Liver (tissue), 9 donors: ENCODE measurements around the gene IFI27. TPM values are rescaled to one million over a fixed set of nuclear protein-coding genes. Genes with fewer than 3 reads are reported as not detected.

Experiments
- DNase-seq: peaks from one replicate; pipeline ENCODE4 v3.0.0-alpha.2; 2017; ENCODE audit warnings: low spot score
- H3K27ac ChIP-seq, 2 donors: one replicate each; pipeline ENCODE4 v1.7.0; 2013; ENCODE audit warnings: inconsistent platforms in 2 of 2, low read length in 2 of 2, control low read depth in 1 of 2, low read depth in 1 of 2, mild to moderate bottlenecking in 1 of 2
- H3K27me3 ChIP-seq, 4 donors: one replicate each; pipeline versions ENCODE4 v1.6.1 to v1.7.0; 2013; ENCODE audit warnings: low read length in 3 of 4, inconsistent platforms in 1 of 4, mild to moderate bottlenecking in 1 of 4, moderate library complexity in 1 of 4; ENCODE audit not compliant: control insufficient read depth in 4 of 4, insufficient read depth in 4 of 4
- H3K36me3 ChIP-seq, 4 donors: one replicate each; pipeline versions ENCODE4 v1.6.1 to v1.7.0; 2013; ENCODE audit warnings: low read length in 3 of 4, mild to moderate bottlenecking in 3 of 4, low read depth in 1 of 4, moderate library complexity in 1 of 4; ENCODE audit not compliant: control insufficient read depth in 4 of 4, insufficient read depth in 3 of 4
- H3K4me1 ChIP-seq, 4 donors: one replicate each; pipeline versions ENCODE4 v1.6.1 to v1.7.0; 2013; ENCODE audit warnings: low read length in 3 of 4, mild to moderate bottlenecking in 3 of 4, moderate library complexity in 1 of 4; ENCODE audit not compliant: control insufficient read depth in 4 of 4, insufficient read depth in 4 of 4
- H3K4me3 ChIP-seq, 3 donors: one replicate each; pipeline versions ENCODE4 v1.6.1 to v1.7.0; 2013; ENCODE audit warnings: low read length in 3 of 3, control low read depth in 1 of 3, low read depth in 1 of 3, mild to moderate bottlenecking in 1 of 3
- H3K9ac ChIP-seq, 2 donors: one replicate each; pipeline ENCODE4 v1.7.0; 2013; ENCODE audit warnings: low read length in 2 of 2, mild to moderate bottlenecking in 2 of 2, moderate library complexity in 2 of 2, control low read depth in 1 of 2, low read depth in 1 of 2
- H3K9me3 ChIP-seq, 4 donors: one replicate each; pipeline versions ENCODE4 v1.6.1 to v1.7.0; 2013; ENCODE audit warnings: low read length in 3 of 4; ENCODE audit not compliant: control insufficient read depth in 4 of 4
- CTCF ChIP-seq: fragments of 150-350 bp; IDR thresholded peaks from 2 replicates; pipeline ENCODE4 v1.5.1; 2017; ENCODE audit warnings: improper control_type of control experiment, low read depth, low read length; ENCODE audit not compliant: missing input control
- EGR1 ChIP-seq, 2 donors: IDR thresholded peaks; 2 replicates each; pipeline ENCODE4 v1.6.1; 2016 to 2018; ENCODE audit warnings: antibody characterized with exemption in 2 of 2, low read depth in 2 of 2
- FOXA1 ChIP-seq: IDR thresholded peaks from 2 replicates; pipeline ENCODE4 v1.6.1; 2016; ENCODE audit warnings: antibody characterized with exemption
- FOXA2 ChIP-seq: IDR thresholded peaks from 2 replicates; pipeline ENCODE4 v1.6.1; 2016; ENCODE audit warnings: antibody characterized with exemption
- GABPA ChIP-seq, 2 donors: IDR thresholded peaks in 1 of 2; conservative IDR thresholded peaks in 1 of 2; 2 replicates each; pipeline ENCODE4 v1.6.1; 2016; ENCODE audit warnings: antibody characterized with exemption in 2 of 2, mild to moderate bottlenecking in 1 of 2, moderate library complexity in 1 of 2
- HNF4A ChIP-seq, 2 donors: conservative IDR thresholded peaks; 2 replicates each; pipeline ENCODE4 v1.6.1; 2016; ENCODE audit warnings: antibody characterized with exemption in 2 of 2, mild to moderate bottlenecking in 2 of 2
- HNF4G ChIP-seq: IDR thresholded peaks from 2 replicates; pipeline ENCODE4 v1.6.1; 2016; ENCODE audit warnings: antibody characterized with exemption
- JUND ChIP-seq, 2 donors: IDR thresholded peaks; 2 replicates each; pipeline ENCODE4 v1.6.1; 2016; ENCODE audit warnings: antibody characterized with exemption in 2 of 2
- NR2F2 ChIP-seq: IDR thresholded peaks from 2 replicates; pipeline ENCODE4 v1.6.1; 2016; ENCODE audit warnings: antibody characterized with exemption
- RAD21 ChIP-seq, 2 donors: IDR thresholded peaks; 2 replicates each; pipeline ENCODE4 v1.6.1; 2016; ENCODE audit warnings: antibody characterized with exemption in 2 of 2, mild to moderate bottlenecking in 2 of 2
- REST ChIP-seq: IDR thresholded peaks from 2 replicates; pipeline ENCODE4 v1.6.1; 2016; ENCODE audit warnings: antibody characterized with exemption, mild to moderate bottlenecking
- RXRA ChIP-seq, 2 donors: IDR thresholded peaks; 2 replicates each; pipeline ENCODE4 v1.6.1; 2017 to 2018; ENCODE audit warnings: antibody characterized with exemption in 2 of 2, mild to moderate bottlenecking in 1 of 2
- SP1 ChIP-seq: IDR thresholded peaks from 2 replicates; pipeline ENCODE4 v1.6.1; 2018; ENCODE audit warnings: antibody characterized with exemption, mild to moderate bottlenecking
- TAF1 ChIP-seq: conservative IDR thresholded peaks from 2 replicates; pipeline ENCODE4 v1.6.1; 2016; ENCODE audit warnings: antibody characterized with exemption, mild to moderate bottlenecking
- YY1 ChIP-seq: IDR thresholded peaks from 2 replicates; pipeline ENCODE4 v1.6.1; 2016; ENCODE audit warnings: antibody characterized with exemption, mild to moderate bottlenecking
- ZBTB33 ChIP-seq: IDR thresholded peaks from 2 replicates; pipeline ENCODE4 v1.6.1; 2016; ENCODE audit warnings: antibody characterized with exemption
- WGBS: extraction: QIAGEN DNeasy Blood & Tissue Kit; methylation state at CpG from one replicate; pipeline ENCODE4 v1.1.7; 2013; 5-methylcytosine and 5-hydroxymethylcytosine counted together
- polyA plus RNA-seq, 2 donors: library from polyadenylated mRNA; stranded (reverse) in 1 of 2; unstranded in 1 of 2; fragments of 200-250 nt in 1 of 2; fragments of >200 nt in 1 of 2; fragmentation: Nextera tagmentation in 1 of 2; extraction: Ambion mirVana in 1 of 2; gene quantifications; one replicate each; pipeline versions ENCODE4 v1.2.1 to v1.2.3, GENCODE V29; 2013 to 2015
- total RNA-seq, 2 donors: library from RNA; depleted of rRNA; stranded (reverse); fragments of >200 nt; gene quantifications; one replicate each; pipeline ENCODE4 v1.2.3, GENCODE V29; 2014
- donor health status: healthy.
- donor health status: healthy.
- donor health status: healthy.
- donor health status: healthy.
- donor health status: healthy.

IFI27 gene
- total and polyA plus RNA-seq, 4 donors, result 12.7 to 170 (median 42.2) TPM

GRCh38 chr14:94089479-94089878, 21.1 kb upstream of the IFI27 start (continued):
- TF ChIP-seq REST (no peak), HNF4G (no peak), HNF4A (conservative IDR thresholded peaks at IDR 0.05) (no peak)

GRCh38 chr14:94093418-94093817, 17.1 kb upstream of the IFI27 start:
- no peaks in the 10 kb centered on the region for H3K9me3 ChIP-seq
- H3K27me3 ChIP-seq, result no peaks in the 10 kb centered on the region
- no peak overlapping the region for H3K27ac ChIP-seq
- no peak overlapping the region for H3K4me3 ChIP-seq
- no peak for DNase-seq
- H3K9ac ChIP-seq, result no peak overlapping the region
- WGBS, result 96% methylated on average over 2 of the region's 2 CpGs
- no peaks in the 10 kb centered on the region for H3K36me3 ChIP-seq
- H3K4me1 ChIP-seq, result no peaks in the 10 kb centered on the region
- no peak for TF ChIP-seq FOXA2
- no peak for TF ChIP-seq RXRA (IDR thresholded peaks at IDR 0.05)
- TF ChIP-seq GABPA (IDR thresholded peaks at IDR 0.05 in 1 of 2, conservative IDR thresholded peaks at IDR 0.05 in 1 of 2), result no peak
- TF ChIP-seq REST, result no peak
- TF ChIP-seq YY1, result no peak
- TF ChIP-seq FOXA1, result no peak
- no peak for TF ChIP-seq SP1
- TF ChIP-seq JUND (IDR thresholded peaks at IDR 0.05), result no peak

- no peaks in the 10 kb centered on the region for H3K27me3 ChIP-seq
- WGBS, result 97% methylated on average over 4 of the region's 4 CpGs
- no peak for TF ChIP-seq EGR1 (IDR thresholded peaks at IDR 0.05; ENCODE audit: low read depth in 2 of 2)
- no peak for TF ChIP-seq JUND (IDR thresholded peaks at IDR 0.05)
- TF ChIP-seq ZBTB33, result no peak
- TF ChIP-seq CTCF, result no peak
- no peak for TF ChIP-seq RAD21 (IDR thresholded peaks at IDR 0.05)
- TF ChIP-seq REST, result no peak
- no peak for TF ChIP-seq HNF4G
- no peak for TF ChIP-seq SP1
- no peak for TF ChIP-seq FOXA2
- TF ChIP-seq GABPA (IDR thresholded peaks at IDR 0.05 in 1 of 2, conservative IDR thresholded peaks at IDR 0.05 in 1 of 2), result no peak
- no peak for TF ChIP-seq HNF4A (conservative IDR thresholded peaks at IDR 0.05)
- no peak for TF ChIP-seq TAF1
- no peak for TF ChIP-seq NR2F2
Observed at GRCh38 chr14:94097091-94097490, 13.4 kb upstream of the IFI27 start.

More at GRCh38 chr14:94097091-94097490, 13.4 kb upstream of the IFI27 start:
- no peak for DNase-seq
- no peak overlapping the region for H3K9ac ChIP-seq
- H3K27ac ChIP-seq, result no peak overlapping the region
- no peak overlapping the region for H3K4me3 ChIP-seq
- no peaks in the 10 kb centered on the region for H3K9me3 ChIP-seq
- H3K4me1 ChIP-seq, result no peaks in the 10 kb centered on the region
- H3K36me3 ChIP-seq, result no peaks in the 10 kb centered on the region
